Parathyroid adenoma (tissue), 2 donors: ENCODE data around the gene BCKDK.

Experiments
- H2AFZ ChIP-seq: fragments of 300-600 bp; sonication (generic); one replicate; pipeline ENCODE4 v1.7.0; 2017; ENCODE audit warnings: antibody characterized with exemption, mild to moderate bottlenecking
- H3K27ac ChIP-seq: fragments of 300-600 bp; sonication (generic); one replicate; pipeline ENCODE4 v1.7.0; 2017
- H3K27me3 ChIP-seq: fragments of 300-600 bp; sonication (generic); one replicate; pipeline ENCODE4 v1.7.0; 2017; ENCODE audit warnings: low read length; ENCODE audit not compliant: control insufficient read depth, insufficient read depth
- H3K36me3 ChIP-seq: fragments of 300-600 bp; sonication (generic); one replicate; pipeline ENCODE4 v1.7.0; 2017; ENCODE audit warnings: low read length; ENCODE audit not compliant: control insufficient read depth, insufficient read depth
- H3K4me1 ChIP-seq: fragments of 300-600 bp; sonication (generic); one replicate; pipeline ENCODE4 v1.7.0; 2017; ENCODE audit warnings: control low read depth
- H3K4me2 ChIP-seq: fragments of 300-600 bp; sonication (generic); one replicate; pipeline ENCODE4 v1.7.0; 2017; ENCODE audit warnings: low read length
- H3K4me3 ChIP-seq: fragments of 300-600 bp; sonication (generic); one replicate; pipeline ENCODE4 v1.7.0; 2017; ENCODE audit warnings: low read depth, low read length
- H3K79me2 ChIP-seq: fragments of 300-600 bp; sonication (generic); one replicate; pipeline ENCODE4 v1.7.0; 2017; ENCODE audit warnings: control low read depth
- H3K9ac ChIP-seq: fragments of 300-600 bp; sonication (generic); one replicate; pipeline ENCODE4 v1.7.0; 2017; ENCODE audit warnings: mild to moderate bottlenecking
- H3K9me3 ChIP-seq: fragments of 300-600 bp; sonication (generic); one replicate; pipeline ENCODE4 v1.7.0; 2017; ENCODE audit warnings: low read length; ENCODE audit not compliant: control insufficient read depth
- TF ChIP-seq, protein P1 (sequence below): fragments of 300-600 bp; sonication (generic); IDR thresholded peaks from one replicate; pipeline ENCODE4 v1.7.0; 2017; ENCODE audit warnings: antibody characterized with exemption, mild to moderate bottlenecking
- donor health status: primary hyperparathyroidism.

The BCKDK gene

DNA sequence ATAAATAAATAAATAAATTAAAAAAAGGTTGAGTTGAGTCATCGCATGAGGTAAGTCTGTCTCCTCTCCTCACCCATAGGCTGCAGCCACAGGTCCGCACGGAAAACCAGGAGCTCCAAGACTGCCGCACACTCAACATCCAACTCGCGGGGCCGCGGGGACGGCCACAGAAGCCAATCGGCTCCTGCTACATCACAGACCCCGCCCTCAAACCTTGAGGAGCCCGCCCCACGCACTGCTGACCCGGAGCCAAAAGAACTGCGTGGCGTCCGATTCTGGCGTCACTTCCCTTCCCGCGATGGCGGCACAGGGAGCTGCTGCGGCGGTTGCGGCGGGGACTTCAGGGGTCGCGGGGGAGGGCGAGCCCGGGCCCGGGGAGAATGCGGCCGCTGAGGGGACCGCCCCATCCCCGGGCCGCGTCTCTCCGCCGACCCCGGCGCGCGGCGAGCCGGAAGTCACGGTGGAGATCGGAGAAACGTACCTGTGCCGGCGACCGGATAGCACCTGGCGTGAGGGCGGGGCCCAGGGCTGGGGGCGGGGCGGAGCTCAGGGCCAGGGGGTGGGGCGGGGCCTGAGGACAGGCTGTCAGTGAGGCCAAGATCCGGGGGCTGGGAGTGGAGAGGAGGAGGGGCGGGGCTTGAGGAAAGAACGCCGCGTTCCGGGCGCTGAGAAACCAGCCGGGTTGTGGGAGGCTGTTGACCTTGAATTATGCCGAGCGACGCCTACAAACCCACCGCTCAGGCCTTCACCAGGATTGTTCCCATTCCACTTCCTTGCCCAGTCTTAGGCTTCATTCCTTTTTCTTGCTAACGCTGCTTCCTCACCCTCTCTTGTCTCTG, 9.4 kb downstream of the BCKDK start, which contains the start of gene KAT8:
KAT8 (plus strand) TSS at position 281 of the 839 bp plus-strand sequence; CDS start at position 299, 18 bp downstream.
- Histone ChIP-seq H3K9me3 (no peaks in the 10 kb centered on the region), H3K27me3 (no peaks in the 10 kb centered on the region), H3K4me1 (no peaks in the 10 kb centered on the region), H3K9ac (peak within 1 kb of the TSS; percentile 83), H3K79me2 (peaks cover 27% of the 10 kb centered on the region), H3K4me3 (peak within 1 kb of the TSS; percentile 82), H3K4me2 (peak within 1 kb of the TSS; percentile 80), H2AFZ (peak within 1 kb of the TSS; percentile 73), H3K36me3 (no peaks in the 10 kb centered on the region), H3K27ac (peak within 1 kb of the TSS; percentile 99)
- TF ChIP-seq, protein P1, sequence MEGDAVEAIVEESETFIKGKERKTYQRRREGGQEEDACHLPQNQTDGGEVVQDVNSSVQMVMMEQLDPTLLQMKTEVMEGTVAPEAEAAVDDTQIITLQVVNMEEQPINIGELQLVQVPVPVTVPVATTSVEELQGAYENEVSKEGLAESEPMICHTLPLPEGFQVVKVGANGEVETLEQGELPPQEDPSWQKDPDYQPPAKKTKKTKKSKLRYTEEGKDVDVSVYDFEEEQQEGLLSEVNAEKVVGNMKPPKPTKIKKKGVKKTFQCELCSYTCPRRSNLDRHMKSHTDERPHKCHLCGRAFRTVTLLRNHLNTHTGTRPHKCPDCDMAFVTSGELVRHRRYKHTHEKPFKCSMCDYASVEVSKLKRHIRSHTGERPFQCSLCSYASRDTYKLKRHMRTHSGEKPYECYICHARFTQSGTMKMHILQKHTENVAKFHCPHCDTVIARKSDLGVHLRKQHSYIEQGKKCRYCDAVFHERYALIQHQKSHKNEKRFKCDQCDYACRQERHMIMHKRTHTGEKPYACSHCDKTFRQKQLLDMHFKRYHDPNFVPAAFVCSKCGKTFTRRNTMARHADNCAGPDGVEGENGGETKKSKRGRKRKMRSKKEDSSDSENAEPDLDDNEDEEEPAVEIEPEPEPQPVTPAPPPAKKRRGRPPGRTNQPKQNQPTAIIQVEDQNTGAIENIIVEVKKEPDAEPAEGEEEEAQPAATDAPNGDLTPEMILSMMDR = no peak

DNA sequence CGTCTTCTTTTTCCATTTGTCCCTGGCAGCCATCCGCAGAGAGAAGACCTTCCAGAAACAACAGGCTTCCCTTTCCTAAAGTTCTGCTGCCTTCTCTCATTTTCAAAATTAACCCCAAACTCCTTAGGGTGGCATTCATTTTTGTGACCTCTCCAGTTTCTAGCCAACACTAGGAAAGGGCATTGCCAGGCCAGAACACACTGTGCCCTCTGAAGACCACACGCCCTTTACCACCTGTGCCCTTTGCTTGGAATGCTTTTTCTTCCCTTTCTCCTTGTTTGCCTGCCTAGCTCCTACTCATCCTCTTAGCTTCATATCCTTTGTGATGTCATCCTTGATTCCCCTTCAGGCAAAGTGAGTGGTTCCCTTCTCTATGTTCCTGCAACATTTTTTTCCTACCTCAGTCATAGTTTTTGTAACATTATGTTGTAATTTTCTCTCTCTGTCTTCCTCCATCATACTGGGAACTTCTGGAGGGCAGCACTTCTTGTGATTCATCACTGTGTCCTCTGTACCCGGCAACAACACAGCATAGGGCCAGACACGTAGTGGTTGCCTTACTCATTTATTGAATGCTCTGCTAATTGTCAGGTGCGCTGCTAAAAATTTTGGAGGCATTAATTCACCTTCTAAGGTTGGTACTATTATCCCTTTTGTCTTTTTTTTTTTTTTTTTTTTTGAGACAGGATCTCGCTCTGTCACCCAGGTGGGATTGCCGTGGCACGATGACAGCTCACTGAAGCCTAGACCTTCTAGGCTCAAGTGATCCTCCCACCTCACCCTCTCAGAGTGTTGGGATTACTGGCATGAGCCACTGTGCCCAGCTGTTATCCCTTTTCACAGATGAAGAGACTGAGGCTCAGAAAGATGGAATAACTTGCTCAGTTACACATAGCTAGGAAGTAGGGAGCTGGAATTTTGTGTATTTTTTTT, 10.3 kb downstream of the BCKDK start:
- H3K79me2 ChIP-seq = peaks cover 27% of the 10 kb centered on the region
- no peaks in the 10 kb centered on the region for H3K27me3 ChIP-seq
- H3K4me3 ChIP-seq = peak overlapping the region; percentile 82
- peak overlapping the region; percentile 83 for H3K9ac ChIP-seq
- H3K27ac ChIP-seq = peak overlapping the region; percentile 99
- H3K4me2 ChIP-seq = peak overlapping the region; percentile 80
- TF ChIP-seq, protein P1 = no peak
- H3K36me3 ChIP-seq = no peaks in the 10 kb centered on the region
- peak overlapping the region; percentile 73 for H2AFZ ChIP-seq
- H3K4me1 ChIP-seq = no peaks in the 10 kb centered on the region
- H3K9me3 ChIP-seq = no peaks in the 10 kb centered on the region

DNA sequence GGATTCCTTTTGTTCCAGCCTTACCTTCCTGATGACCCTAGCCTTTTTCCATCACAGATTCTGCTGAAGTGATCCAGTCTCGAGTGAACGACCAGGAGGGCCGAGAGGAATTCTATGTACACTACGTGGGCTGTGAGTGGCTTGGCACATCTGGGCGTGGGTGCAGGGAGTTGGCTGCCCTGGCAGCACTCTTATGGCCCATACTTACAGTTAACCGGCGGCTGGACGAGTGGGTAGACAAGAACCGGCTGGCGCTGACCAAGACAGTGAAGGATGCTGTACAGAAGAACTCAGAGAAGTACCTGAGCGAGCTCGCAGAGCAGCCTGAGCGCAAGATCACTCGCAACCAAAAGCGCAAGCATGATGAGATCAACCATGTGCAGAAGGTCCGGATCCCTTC, 11.9 kb downstream of the BCKDK start:
- no peak overlapping the region for H3K4me3 ChIP-seq
- H3K27ac ChIP-seq = no peak overlapping the region
- no peak overlapping the region for H3K9ac ChIP-seq
- H2AFZ ChIP-seq = no peak overlapping the region
- H3K4me2 ChIP-seq = no peak overlapping the region
- H3K9me3 ChIP-seq = no peaks in the 10 kb centered on the region
- H3K4me1 ChIP-seq = no peaks in the 10 kb centered on the region
- H3K27me3 ChIP-seq = no peaks in the 10 kb centered on the region
- H3K79me2 ChIP-seq = peaks cover 27% of the 10 kb centered on the region
- H3K36me3 ChIP-seq = no peaks in the 10 kb centered on the region
- TF ChIP-seq, protein P1 = no peak

DNA sequence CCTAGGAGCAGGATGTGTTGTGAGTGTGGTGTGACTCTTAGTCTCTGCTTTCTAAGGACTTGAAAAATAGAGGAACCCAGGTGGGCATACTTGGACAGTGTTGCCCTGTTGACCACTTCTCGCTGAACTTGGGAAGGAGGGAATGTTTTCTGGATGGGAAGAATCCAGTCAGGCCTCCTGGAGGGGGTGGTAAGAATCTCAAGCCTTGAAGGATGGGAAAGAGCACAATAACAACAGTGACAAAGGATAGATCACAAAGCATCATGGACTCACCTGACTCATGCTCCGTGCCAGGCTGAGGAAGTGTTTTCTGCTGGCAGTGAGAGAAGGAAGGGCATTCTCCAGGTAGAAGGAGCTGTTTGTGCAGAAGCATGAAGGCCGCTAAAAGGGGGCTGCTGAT, 17.7 kb downstream of the BCKDK start:
- Histone ChIP-seq H3K36me3 (no peaks in the 10 kb centered on the region), H3K4me1 (peaks cover 11% of the 10 kb centered on the region), H3K27me3 (no peaks in the 10 kb centered on the region), H2AFZ (no peak overlapping the region), H3K9ac (no peak overlapping the region), H3K4me3 (no peak overlapping the region), H3K79me2 (peaks cover 23% of the 10 kb centered on the region), H3K27ac (no peak overlapping the region), H3K4me2 (no peak overlapping the region), H3K9me3 (no peaks in the 10 kb centered on the region)
- TF ChIP-seq, protein P1 = no peak
